SK-N-SH (cell line): ENCODE measurements around the gene TMEM63B. TPM values are rescaled to one million over a fixed set of nuclear protein-coding genes. Genes with fewer than 3 reads are reported as not detected.

ENCODE experiments used
- CTCF ChIA-PET: fragments of 300-600, 350-600 bp; formaldehyde crosslinking; extraction: SDS; loops from one replicate; lab custom pipeline; 2021; lab: Yijun Ruan, JAX
- POLR2A ChIA-PET: fragments of 350-600 bp; sonication (Branson Sonifier 250); formaldehyde crosslinking; extraction: SDS; loops from one replicate; lab custom pipeline; 2020; ENCODE audit warnings: antibody characterized with exemption, inconsistent platforms; lab: Yijun Ruan, JAX
- DNase-seq: peaks from one replicate; pipeline ENCODE4 v3.0.0; 2012
- H2AFZ ChIP-seq: fragments of 200-600 bp; sonication (generic); 2 replicates; pipeline ENCODE4 v1.8.1; 2016; ENCODE audit warnings: antibody characterized with exemption, mild to moderate bottlenecking, low read depth
- H3F3A ChIP-seq: fragments of 200-600 bp; sonication (generic); replicated peaks from 2 replicates; pipeline ENCODE3; 2016; ENCODE audit warnings: antibody characterized with exemption, mild to moderate bottlenecking; ENCODE audit not compliant: insufficient read depth
- H3K27ac ChIP-seq, 2 experiments: fragments of 200-500 bp in 1 of 2; fragments of 200-600 bp in 1 of 2; sonication (Bioruptor generic) in 1 of 2; sonication (generic), shearing (Covaris generic) in 1 of 2; 2 replicates each; pipeline versions ENCODE4 v1.5.1 to v1.6.1; 2014 to 2016; ENCODE audit warnings: low read depth in 2 of 2, inconsistent platforms in 1 of 2, low read length in 1 of 2, mild to moderate bottlenecking in 1 of 2, mixed read lengths in 1 of 2
- H3K27me3 ChIP-seq: fragments of 200-600 bp; sonication (generic), shearing (Covaris generic); 2 replicates; pipeline ENCODE4 v1.6.1; 2016; ENCODE audit warnings: mixed run types; ENCODE audit not compliant: insufficient read depth
- H3K36me3 ChIP-seq, 2 experiments: fragments of 200-500 bp in 1 of 2; fragments of 200-600 bp in 1 of 2; sonication (Bioruptor generic) in 1 of 2; sonication (generic) in 1 of 2; replicated peaks in 1 of 2; 2 replicates each; pipeline versions ENCODE3 to v1.5.1; 2014 to 2016; ENCODE audit warnings: low read length in 1 of 2, mild to moderate bottlenecking in 1 of 2; ENCODE audit not compliant: insufficient read depth in 2 of 2, control insufficient read depth in 1 of 2
- H3K4me1 ChIP-seq, 2 experiments: fragments of 200-500 bp in 1 of 2; fragments of 200-600 bp in 1 of 2; sonication (Bioruptor generic) in 1 of 2; sonication (generic), shearing (Covaris generic) in 1 of 2; 2 replicates each; pipeline versions ENCODE4 v1.5.1 to v1.6.1; 2014 to 2016; ENCODE audit warnings: low read depth in 1 of 2, low read length in 1 of 2, mixed run types in 1 of 2; ENCODE audit not compliant: insufficient read depth in 2 of 2, control insufficient read depth in 1 of 2
- H3K4me2 ChIP-seq: fragments of 200-600 bp; sonication (generic), shearing (Covaris generic); 2 replicates; pipeline ENCODE4 v1.6.1; 2017; ENCODE audit warnings: mixed run types
- H3K4me3 ChIP-seq, 2 experiments: fragments of 200-500 bp in 1 of 2; fragments of 200-600 bp in 1 of 2; sonication (Bioruptor generic) in 1 of 2; sonication (generic), shearing (Covaris generic) in 1 of 2; 2 replicates each; pipeline versions ENCODE4 v1.5.1 to v1.8.1; 2014 to 2016; ENCODE audit warnings: low read depth in 2 of 2, inconsistent platforms in 1 of 2, low read length in 1 of 2, mild to moderate bottlenecking in 1 of 2, mixed read lengths in 1 of 2, moderate library complexity in 1 of 2
- H3K79me2 ChIP-seq: fragments of 200-600 bp; sonication (generic); 2 replicates; pipeline ENCODE4 v1.8.1; 2017; ENCODE audit warnings: mild to moderate bottlenecking; ENCODE audit not compliant: insufficient read depth
- H3K9ac ChIP-seq: fragments of 200-600 bp; sonication (generic); 2 replicates; pipeline ENCODE4 v1.6.1; 2017; ENCODE audit warnings: mixed run types
- H3K9me2 ChIP-seq: fragments of 200-600 bp; sonication (generic); 2 replicates; pipeline ENCODE4 v1.6.1; 2017; ENCODE audit warnings: mixed run types
- H3K9me3 ChIP-seq: fragments of 200-600 bp; sonication (generic); 2 replicates; pipeline ENCODE4 v1.6.1; 2017; ENCODE audit warnings: mixed run types, mild to moderate bottlenecking, moderate library complexity
- H4K20me1 ChIP-seq: fragments of 200-600 bp; sonication (generic); 2 replicates; pipeline ENCODE4 v1.6.1; 2017; ENCODE audit warnings: mild to moderate bottlenecking, mixed run types; ENCODE audit not compliant: insufficient read depth
- CHD2 ChIP-seq: fragments of 150-350 bp; IDR thresholded peaks from 2 replicates; pipeline ENCODE4 v1.6.1; 2018; ENCODE audit warnings: low read length; ENCODE audit not compliant: partially characterized antibody
- FOXM1 ChIP-seq: IDR thresholded peaks from 2 replicates; pipeline ENCODE4 v1.4.0; 2012; ENCODE audit warnings: low read depth, mild to moderate bottlenecking
- GABPA ChIP-seq: IDR thresholded peaks from 2 replicates; pipeline ENCODE4 v1.4.0; 2012; ENCODE audit warnings: low read depth, mild to moderate bottlenecking
- GATA2 ChIP-seq: sonication (generic); formaldehyde crosslinking; IDR thresholded peaks from 2 replicates; pipeline ENCODE4 v1.5.0; 2020; ENCODE audit warnings: mild to moderate bottlenecking, missing genetic modification reagents
- MEF2A ChIP-seq: IDR thresholded peaks from 2 replicates; pipeline ENCODE4 v1.4.0; 2012; ENCODE audit warnings: low read depth, borderline replicate concordance
- NFIC ChIP-seq: IDR thresholded peaks from 2 replicates; pipeline ENCODE4 v1.4.0; 2012; ENCODE audit warnings: borderline replicate concordance
- NRF1 ChIP-seq: IDR thresholded peaks from 2 replicates; pipeline ENCODE4 v1.6.1; 2012; ENCODE audit warnings: low read depth, mild to moderate bottlenecking, low read length
- POLR2AphosphoS5 ChIP-seq: IDR thresholded peaks from 2 replicates; pipeline ENCODE4 v1.6.1; 2012; ENCODE audit warnings: low read depth, low read length
- RAD21 ChIP-seq: IDR thresholded peaks from 2 replicates; pipeline ENCODE4 v1.6.1; 2012; ENCODE audit warnings: mild to moderate bottlenecking, low read length
- RCOR1 ChIP-seq: fragments of 150-350 bp; IDR thresholded peaks from 2 replicates; pipeline ENCODE4 v1.6.1; 2017; ENCODE audit warnings: antibody characterized with exemption, low read length
- RFX5 ChIP-seq: IDR thresholded peaks from 2 replicates; pipeline ENCODE4 v1.6.1; 2012; ENCODE audit warnings: mild to moderate bottlenecking, improper control_type of control experiment, low read length
- RXRA ChIP-seq: IDR thresholded peaks from 2 replicates; pipeline ENCODE4 v1.4.0; 2012; ENCODE audit warnings: low read depth, mild to moderate bottlenecking, borderline replicate concordance
- SIN3A ChIP-seq: IDR thresholded peaks from 2 replicates; pipeline ENCODE4 v1.6.1; 2012; ENCODE audit warnings: low read depth, mild to moderate bottlenecking, low read length, moderate library complexity, borderline replicate concordance
- SMC3 ChIP-seq: IDR thresholded peaks from 2 replicates; pipeline ENCODE4 v1.6.1; 2012; ENCODE audit warnings: low read depth, low read length, improper control_type of control experiment
- TAF1 ChIP-seq: IDR thresholded peaks from 2 replicates; pipeline ENCODE4 v1.6.1; 2012; ENCODE audit warnings: low read depth, mild to moderate bottlenecking, low read length, moderate library complexity, borderline replicate concordance
- TCF12 ChIP-seq: IDR thresholded peaks from 2 replicates; pipeline ENCODE4 v1.4.0; 2012
- TEAD4 ChIP-seq: IDR thresholded peaks from 2 replicates; pipeline ENCODE4 v1.4.0; 2012; ENCODE audit warnings: mild to moderate bottlenecking, borderline replicate concordance; ENCODE audit not compliant: insufficient read depth
- WGBS: methylation state at CpG from one replicate; pipeline ENCODE4 v1.1.6; 2017; ENCODE audit warnings: low lambda C conversion rate; 5-methylcytosine and 5-hydroxymethylcytosine counted together
- polyA plus RNA-seq, 3 experiments: library from polyadenylated mRNA; depleted of rRNA; stranded (reverse); fragments of >200 nt; gene quantifications; 2 replicates each; pipeline ENCODE4 v1.2.3, GENCODE V29; 2012
- TF ChIP-seq, protein P1 (sequence below): IDR thresholded peaks from 2 replicates; pipeline ENCODE4 v1.6.1; 2012; ENCODE audit warnings: mild to moderate bottlenecking, low read depth, low read length, moderate library complexity
- TF ChIP-seq, protein P2 (sequence below): fragments of 200-600 bp; sonication (generic); IDR thresholded peaks from 2 replicates; pipeline ENCODE4 v1.6.1; 2017; ENCODE audit warnings: antibody characterized with exemption, mild to moderate bottlenecking, moderate library complexity
- TF ChIP-seq, protein P3 (sequence below): IDR thresholded peaks from 2 replicates; pipeline ENCODE4 v1.4.0; 2012; ENCODE audit warnings: low read depth, borderline replicate concordance
- TF ChIP-seq, protein P4 (sequence below): IDR thresholded peaks from 2 replicates; pipeline ENCODE4; 2012

TMEM63B gene
- polyA plus RNA-seq, 1 of the 3 experiments (the other 2 are of a cell fraction): 52.7 TPM

DNA sequence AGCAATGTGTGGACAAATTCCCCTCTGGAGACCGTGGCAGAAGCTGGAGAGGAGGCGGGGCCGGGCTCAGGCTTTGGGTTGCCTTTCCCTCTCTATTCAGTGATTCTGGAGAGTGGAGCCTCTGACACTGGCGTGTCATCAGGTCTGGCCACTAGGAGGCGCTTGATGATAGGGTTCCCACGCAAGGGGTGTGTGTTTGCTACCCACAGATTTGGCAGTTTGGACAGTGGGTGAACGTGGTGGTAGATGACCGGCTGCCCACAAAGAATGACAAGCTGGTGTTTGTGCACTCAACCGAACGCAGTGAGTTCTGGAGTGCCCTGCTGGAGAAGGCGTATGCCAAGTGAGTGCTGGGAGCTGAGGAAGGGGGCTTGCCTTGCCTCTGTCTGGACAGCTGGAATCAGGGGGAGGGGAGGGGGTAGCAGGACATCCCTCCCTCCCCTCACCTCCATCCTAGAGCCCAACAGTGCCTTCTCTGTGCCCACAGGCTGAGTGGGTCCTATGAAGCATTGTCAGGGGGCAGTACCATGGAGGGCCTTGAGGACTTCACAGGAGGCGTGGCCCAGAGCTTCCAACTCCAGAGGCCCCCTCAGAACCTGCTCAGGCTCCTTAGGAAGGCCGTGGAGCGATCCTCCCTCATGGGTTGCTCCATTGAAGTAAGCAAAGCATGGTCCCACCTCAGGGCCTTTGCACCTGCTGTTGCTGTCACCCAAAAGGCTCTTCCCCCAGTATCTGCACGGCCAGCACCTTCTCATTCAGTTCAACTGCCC, 45.6 kb downstream of the TMEM63B start (continued):
- TF ChIP-seq GABPA: no peak
- no peak for TF ChIP-seq FOXM1
- TF ChIP-seq NFIC: no peak
- TF ChIP-seq TAF1: no peak
- TF ChIP-seq, protein P1, sequence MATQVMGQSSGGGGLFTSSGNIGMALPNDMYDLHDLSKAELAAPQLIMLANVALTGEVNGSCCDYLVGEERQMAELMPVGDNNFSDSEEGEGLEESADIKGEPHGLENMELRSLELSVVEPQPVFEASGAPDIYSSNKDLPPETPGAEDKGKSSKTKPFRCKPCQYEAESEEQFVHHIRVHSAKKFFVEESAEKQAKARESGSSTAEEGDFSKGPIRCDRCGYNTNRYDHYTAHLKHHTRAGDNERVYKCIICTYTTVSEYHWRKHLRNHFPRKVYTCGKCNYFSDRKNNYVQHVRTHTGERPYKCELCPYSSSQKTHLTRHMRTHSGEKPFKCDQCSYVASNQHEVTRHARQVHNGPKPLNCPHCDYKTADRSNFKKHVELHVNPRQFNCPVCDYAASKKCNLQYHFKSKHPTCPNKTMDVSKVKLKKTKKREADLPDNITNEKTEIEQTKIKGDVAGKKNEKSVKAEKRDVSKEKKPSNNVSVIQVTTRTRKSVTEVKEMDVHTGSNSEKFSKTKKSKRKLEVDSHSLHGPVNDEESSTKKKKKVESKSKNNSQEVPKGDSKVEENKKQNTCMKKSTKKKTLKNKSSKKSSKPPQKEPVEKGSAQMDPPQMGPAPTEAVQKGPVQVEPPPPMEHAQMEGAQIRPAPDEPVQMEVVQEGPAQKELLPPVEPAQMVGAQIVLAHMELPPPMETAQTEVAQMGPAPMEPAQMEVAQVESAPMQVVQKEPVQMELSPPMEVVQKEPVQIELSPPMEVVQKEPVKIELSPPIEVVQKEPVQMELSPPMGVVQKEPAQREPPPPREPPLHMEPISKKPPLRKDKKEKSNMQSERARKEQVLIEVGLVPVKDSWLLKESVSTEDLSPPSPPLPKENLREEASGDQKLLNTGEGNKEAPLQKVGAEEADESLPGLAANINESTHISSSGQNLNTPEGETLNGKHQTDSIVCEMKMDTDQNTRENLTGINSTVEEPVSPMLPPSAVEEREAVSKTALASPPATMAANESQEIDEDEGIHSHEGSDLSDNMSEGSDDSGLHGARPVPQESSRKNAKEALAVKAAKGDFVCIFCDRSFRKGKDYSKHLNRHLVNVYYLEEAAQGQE: no peak
- TF ChIP-seq, protein P2, sequence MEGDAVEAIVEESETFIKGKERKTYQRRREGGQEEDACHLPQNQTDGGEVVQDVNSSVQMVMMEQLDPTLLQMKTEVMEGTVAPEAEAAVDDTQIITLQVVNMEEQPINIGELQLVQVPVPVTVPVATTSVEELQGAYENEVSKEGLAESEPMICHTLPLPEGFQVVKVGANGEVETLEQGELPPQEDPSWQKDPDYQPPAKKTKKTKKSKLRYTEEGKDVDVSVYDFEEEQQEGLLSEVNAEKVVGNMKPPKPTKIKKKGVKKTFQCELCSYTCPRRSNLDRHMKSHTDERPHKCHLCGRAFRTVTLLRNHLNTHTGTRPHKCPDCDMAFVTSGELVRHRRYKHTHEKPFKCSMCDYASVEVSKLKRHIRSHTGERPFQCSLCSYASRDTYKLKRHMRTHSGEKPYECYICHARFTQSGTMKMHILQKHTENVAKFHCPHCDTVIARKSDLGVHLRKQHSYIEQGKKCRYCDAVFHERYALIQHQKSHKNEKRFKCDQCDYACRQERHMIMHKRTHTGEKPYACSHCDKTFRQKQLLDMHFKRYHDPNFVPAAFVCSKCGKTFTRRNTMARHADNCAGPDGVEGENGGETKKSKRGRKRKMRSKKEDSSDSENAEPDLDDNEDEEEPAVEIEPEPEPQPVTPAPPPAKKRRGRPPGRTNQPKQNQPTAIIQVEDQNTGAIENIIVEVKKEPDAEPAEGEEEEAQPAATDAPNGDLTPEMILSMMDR: peak; percentile 90
- peak; percentile 64; the same call in 1 of the 2 replicates for TF ChIP-seq SIN3A
- TF ChIP-seq, protein P3, sequence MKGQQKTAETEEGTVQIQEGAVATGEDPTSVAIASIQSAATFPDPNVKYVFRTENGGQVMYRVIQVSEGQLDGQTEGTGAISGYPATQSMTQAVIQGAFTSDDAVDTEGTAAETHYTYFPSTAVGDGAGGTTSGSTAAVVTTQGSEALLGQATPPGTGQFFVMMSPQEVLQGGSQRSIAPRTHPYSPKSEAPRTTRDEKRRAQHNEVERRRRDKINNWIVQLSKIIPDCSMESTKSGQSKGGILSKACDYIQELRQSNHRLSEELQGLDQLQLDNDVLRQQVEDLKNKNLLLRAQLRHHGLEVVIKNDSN: no peak

DNA sequence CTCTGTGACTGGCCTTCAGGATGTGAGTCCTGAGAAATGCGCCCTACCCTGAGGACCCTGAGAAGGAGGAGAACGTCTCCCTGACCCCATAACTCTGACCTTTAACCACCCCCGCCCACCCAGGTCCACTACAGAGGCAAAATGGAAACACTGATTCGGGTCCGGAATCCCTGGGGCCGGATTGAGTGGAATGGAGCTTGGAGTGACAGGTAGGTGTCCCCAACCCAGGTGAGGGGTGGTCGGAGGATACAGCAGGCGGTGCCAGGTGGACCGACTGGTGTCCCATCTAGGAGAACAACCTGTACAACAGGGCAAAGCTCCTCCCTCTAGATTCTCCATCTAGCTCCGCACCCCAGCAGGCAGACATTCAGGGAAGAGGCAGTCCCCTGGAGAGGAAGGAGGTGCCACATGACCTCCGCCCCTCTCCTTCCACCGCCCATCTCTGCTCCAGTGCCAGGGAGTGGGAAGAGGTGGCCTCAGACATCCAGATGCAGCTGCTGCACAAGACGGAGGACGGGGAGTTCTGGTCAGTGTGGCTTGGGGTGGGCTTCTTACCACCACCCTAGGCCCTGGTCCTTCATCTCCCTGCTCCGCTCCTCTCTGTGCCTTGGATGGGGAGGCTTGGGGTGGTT, 48.9 kb downstream of the TMEM63B start:
- no peaks in the 10 kb centered on the region for H3K79me2 ChIP-seq
- peak; percentile 3 for DNase-seq
- no peaks in the 10 kb centered on the region for H3K36me3 ChIP-seq
- no peaks in the 10 kb centered on the region for H4K20me1 ChIP-seq
- H3K4me2 ChIP-seq: no peak overlapping the region
- ChIA-PET CTCF (interaction anchor here (1.1 to 4.0 kb wide), 4 partner anchors 52 to 162 kb away, joined by 3 to 22 read pairs (median 5); no protein-coding TSS in a partner anchor), POLR2A (interaction anchor here (1.6 kb wide), 1 partner anchor 70 kb away, joined by 4 read pairs; no protein-coding TSS in a partner anchor)
- H3K9ac ChIP-seq: no peak overlapping the region
- H3F3A ChIP-seq: peaks cover 14% of the 10 kb centered on the region
- WGBS: 88% methylated on average over 11 of the region's 15 CpGs
- no peaks in the 10 kb centered on the region for H3K9me2 ChIP-seq
- H3K27me3 ChIP-seq: no peaks in the 10 kb centered on the region
- no peak for TF ChIP-seq RFX5
- no peak for TF ChIP-seq GATA2
- TF ChIP-seq POLR2AphosphoS5: no peak
- TF ChIP-seq CHD2: no peak
- no peak for TF ChIP-seq RXRA
- TF ChIP-seq RAD21: no peak
- TF ChIP-seq, protein P4, sequence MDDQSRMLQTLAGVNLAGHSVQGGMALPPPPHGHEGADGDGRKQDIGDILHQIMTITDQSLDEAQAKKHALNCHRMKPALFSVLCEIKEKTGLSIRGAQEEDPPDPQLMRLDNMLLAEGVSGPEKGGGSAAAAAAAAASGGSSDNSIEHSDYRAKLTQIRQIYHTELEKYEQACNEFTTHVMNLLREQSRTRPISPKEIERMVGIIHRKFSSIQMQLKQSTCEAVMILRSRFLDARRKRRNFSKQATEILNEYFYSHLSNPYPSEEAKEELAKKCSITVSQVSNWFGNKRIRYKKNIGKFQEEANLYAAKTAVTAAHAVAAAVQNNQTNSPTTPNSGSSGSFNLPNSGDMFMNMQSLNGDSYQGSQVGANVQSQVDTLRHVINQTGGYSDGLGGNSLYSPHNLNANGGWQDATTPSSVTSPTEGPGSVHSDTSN: no peak
- TF ChIP-seq MEF2A: no peak
- TF ChIP-seq FOXM1: no peak
- no peak for TF ChIP-seq TCF12
- TF ChIP-seq NRF1: no peak
- no peak for TF ChIP-seq RCOR1
- no peak for TF ChIP-seq TEAD4
- no peak for TF ChIP-seq SMC3
- TF ChIP-seq GABPA: no peak
- TF ChIP-seq, all 33 proteins: peak for 0
- Histone ChIP-seq H3K4me3 (no peak overlapping the region), H2AFZ (no peak overlapping the region), H3K4me1 (peaks cover 0 to 4% of the 10 kb centered on the region in 2 experiments; a peak in 2 of 4 replicates), H3K9me3 (no peaks in the 10 kb centered on the region), H3K27ac (no peak overlapping the region)
